CD4-positive, alpha-beta T cell treated with Interleukin-10 for 1 hour (primary cell): ENCODE results near the gene DOP1B.
"Not testable (repeated sequence)": the region's sequence is repeated elsewhere in the genome, so short reads cannot be mapped to it uniquely, and the experiment has no call there.

Experiments used
- DNase-seq: peaks from one replicate; pipeline ENCODE4 v3.0.0-alpha.2; 2020

DOP1B gene

DNA sequence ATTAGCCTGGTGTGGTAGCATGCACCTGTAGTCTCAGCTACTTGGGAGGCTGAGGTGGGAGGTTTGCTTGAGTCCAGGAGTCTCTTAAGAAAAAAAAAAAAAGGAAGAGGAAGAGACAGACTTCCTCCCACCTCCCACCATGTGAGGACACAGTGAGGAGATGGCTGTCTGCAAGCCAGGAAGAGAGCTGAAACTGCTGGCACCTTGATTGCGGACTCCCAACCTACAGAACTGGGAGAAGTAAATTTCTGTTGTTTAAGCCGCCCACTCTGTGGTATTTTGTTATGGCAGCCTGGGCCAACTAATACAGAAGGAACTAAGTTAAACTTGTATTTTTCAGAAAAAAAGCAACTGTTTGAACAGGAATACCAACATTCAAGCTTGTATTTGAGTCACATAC, 21.7 kb downstream of the DOP1B start:
- no peak for DNase-seq

DNA sequence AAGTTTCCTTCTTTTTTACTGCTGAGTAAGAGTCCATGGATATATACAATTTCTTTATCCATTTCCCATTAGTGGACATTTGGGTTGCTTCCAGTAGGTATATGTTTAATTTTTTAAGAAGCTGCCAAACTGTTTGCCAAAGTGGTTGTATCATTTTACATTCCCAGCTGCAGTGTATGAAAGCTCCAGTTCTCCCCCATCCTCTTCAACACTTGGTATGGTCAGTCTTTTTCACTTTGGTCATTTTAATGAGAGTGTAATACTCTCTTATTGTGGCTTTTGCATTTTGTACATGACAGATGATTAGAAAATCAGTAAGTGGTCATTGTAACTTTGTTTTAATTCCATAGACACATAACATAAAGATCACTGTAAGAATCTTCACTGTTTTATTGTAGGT, 22.5 kb downstream of the DOP1B start:
- DNase-seq = no peak

DNA sequence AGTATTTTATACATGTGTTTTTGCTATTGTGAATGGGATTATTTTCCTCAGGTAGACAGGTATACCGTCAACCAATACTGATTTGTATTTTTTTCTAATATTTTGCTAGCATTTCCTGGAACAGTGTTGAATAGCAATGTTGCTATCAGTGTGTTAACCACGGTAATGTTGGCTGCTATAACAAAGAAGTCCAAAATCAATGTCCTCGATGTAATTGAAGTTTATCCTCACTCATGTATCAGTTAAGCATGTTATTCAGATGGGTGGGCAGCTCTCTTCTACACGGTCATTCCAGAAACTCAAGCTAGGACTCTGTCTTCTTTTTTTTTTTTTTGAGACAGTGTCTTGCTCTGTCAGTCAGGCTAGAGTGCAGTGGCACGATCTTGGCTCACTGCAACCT, 24.3 kb downstream of the DOP1B start:
- no peak for DNase-seq

GRCh38 chr21:36183144-36183795, 26.6 kb downstream of the DOP1B start:
- DNase-seq = no peak

DNA sequence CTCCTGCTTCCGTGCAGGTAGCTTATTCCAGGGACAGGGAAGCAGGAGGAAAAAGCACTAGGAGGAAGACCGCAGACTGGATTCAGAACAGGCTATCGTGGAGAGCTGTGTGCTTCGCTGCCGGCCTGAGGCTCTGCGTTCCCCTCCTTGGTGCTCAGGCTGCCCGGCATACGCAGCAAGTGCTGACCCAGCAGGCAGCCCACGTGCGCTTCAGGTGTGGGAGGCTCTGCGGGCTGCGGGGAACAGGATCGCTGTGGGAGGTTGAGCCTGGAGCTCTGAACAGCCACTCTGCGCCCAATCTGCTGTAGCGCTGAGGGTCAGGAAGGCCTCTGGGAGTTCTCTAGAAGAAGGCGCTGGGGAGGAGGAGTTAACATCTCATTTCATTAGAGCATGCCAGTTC, 27.9 kb downstream of the DOP1B start:
- no peak for DNase-seq

DNA sequence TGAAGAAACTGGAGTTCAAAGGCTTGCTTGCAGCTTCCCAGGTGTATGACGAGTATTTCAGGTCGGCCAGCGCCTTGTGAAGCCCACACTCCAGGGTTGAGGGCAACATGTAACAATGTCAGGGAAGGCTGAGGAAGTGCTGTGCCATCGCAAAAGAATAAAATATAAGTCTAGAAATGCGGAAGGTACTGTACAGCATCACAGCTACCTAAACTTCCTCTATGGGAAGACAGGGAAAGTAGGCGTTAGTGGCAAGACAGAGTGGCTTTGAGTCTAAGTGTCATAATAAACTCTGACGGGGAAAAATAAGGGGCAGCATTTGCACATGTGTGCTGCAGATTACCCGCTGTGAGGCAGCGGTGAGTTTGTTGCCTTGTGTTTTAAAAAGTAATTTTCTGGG, 28.9 kb downstream of the DOP1B start:
- no peak for DNase-seq

GRCh38 chr21:36186081-36186480, 29.5 kb downstream of the DOP1B start:
- DNase-seq = no peak

DNA sequence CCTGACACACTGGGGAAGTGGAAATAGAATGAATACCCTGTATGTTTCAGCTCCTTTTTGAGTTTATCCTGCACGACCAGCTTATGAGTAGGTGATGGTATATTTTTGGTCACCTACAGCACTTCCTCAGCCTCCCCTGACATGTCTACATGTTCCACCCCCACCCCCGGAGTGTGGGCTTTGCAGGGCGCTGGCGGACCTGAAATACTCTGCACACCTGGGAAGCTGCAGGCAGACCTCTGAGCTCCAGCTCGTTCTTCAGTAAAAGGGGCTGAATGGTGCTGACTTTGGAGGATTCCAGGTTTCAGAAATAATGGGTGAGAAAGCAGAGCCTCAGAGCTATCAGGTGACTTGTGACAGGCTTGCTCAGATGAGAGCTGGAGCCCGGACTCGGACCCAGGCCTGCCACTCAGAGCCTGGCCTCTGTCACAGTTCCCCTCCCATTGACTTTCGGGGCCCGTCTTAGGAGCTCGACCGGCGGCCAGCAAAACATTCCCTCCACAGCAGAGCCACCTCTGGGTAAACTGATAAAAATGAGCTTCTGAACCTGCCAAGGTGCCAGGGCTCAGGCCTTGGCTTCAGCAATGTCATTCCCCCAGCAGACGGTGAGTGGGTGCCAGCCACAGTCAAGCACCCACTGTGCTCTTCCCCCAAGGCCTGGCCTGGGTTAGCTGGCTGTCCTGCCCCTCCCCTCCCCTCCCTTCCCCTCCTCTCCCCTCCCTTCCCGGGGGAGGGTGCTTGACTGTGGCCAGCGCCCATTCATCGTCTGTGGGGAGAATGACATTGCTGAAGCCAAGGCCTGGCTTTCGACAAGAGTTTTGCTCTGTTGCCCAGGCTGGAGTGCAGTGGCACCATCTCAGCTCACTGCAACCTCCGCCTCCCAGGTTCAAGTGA, 30.1 kb downstream of the DOP1B start:
- DNase-seq = no peak

DNA sequence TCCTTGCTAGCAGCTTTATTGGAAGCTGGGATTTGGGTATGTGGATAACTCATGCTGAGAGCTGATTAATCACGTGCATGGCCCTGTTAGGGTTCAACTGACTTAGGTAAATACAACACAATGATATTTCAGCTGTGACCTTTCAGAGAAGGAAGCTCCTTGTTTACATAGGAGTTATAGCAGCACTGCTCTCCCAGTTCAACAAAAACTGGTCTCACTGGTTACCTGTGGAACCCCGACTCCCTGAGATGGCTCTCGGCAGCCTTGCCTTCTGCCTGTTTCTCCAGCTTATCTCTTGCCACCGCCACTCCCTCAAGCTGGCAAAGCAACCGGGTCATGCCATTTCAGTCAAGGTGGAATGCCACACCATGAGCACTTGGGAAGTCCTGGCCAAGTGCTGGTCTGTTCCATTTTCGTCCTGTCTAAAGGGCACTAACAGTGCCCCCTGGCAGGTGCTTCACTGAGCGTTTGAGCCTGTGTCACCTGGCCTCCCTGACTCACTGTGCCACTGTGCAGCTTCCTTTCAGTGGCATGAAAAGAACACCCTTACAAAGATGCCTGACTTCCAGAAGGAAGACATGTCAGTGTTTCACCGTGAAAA, 31.6 kb downstream of the DOP1B start:
- DNase-seq = no peak

- DNase-seq = no peak
Measured at GRCh38 chr21:36188937-36189336, 32.3 kb downstream of the DOP1B start.

DNA sequence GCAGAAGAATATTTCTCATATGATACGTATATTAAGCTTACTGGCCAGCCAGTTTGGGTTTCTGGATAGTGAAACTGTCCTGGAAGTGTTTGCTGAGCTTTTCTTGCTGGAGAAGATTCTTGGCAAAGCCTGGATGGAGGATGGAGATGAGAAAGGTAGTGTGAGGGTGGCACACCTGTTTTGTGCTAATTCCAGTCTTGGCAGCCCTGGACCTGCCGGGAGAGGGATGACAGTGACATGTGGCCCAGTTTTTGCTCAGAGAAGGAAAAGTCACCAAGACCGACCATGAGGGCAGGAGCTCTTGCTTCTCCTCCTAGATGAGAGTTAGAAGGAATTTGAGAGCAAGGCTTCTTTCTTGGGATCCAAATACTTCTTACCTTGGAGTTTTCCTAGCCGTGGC, 34.1 kb downstream of the DOP1B start:
- no peak for DNase-seq

GRCh38 chr21:36193200-36193599, 36.6 kb downstream of the DOP1B start:
- DNase-seq = no peak

GRCh38 chr21:36194024-36194423, 37.4 kb downstream of the DOP1B start:
- no peak for DNase-seq

DNA sequence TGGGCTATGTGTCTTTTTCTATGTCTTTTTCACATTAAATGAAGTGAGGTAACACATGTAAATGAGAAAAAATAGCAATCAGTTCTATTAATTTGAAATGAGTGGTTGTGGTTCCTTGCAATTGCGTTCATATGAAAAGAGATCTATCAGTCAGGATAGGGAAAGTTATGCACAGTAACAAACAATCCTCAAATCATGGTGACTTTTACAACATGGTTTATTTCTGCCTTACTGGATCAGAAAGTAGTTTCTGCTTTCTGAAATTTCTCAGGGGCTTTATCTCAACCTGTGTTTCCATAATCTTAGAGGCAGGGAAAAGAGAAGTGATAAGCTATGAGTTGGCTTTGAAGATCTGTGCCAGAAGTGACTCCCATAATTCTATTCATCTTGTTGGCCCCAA, 39.0 kb downstream of the DOP1B start:
- no peak for DNase-seq

DNA sequence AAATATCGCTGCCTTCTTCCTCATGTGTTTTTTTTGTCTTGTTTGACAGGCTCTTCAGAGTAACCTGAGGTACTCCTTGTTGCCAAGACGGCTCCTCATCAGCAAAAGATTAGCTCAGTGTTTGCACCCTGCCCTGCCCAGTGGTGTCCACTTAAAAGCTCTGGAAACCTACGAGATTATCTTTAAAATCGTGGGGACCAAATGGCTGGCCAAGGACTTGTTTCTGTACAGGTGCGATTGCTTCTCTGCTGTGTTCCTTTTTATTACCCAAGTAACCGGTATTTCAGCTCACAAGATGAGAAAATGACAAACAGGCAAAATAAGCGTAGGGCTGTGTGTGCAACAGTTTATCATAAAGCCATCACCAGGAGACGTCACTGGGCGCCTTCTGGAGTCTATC, 42.4 kb downstream of the DOP1B start:
- no peak for DNase-seq

- DNase-seq = not testable (repeated sequence)
Measured at GRCh38 chr21:36199575-36199974, 43.0 kb downstream of the DOP1B start.

DNA sequence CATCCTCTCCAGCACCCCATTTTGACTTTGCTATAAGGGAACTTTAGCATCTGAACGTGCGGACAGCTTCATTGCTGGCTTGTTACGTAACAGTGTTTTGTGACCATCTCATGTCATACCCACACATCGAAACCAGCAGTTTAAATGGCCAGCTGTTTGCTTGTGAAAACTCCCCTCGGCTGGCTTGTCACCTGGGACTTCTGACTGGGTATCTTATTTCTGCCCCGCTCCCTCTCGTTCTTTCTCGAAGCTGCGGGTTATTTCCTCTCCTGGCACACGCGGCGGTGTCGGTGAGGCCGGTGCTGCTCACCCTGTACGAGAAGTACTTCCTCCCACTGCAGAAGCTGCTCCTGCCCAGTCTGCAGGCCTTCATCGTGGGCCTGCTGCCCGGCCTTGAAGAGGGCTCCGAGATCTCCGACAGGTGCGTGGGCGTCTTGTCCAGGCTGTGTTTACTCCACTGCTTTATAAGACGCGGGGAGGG, 43.5 kb downstream of the DOP1B start:
- DNase-seq = no peak

- no peak for DNase-seq
Measured at GRCh38 chr21:36202726-36203602, 46.3 kb downstream of the DOP1B start.

GRCh38 chr21:36203603-36203889, 46.9 kb downstream of the DOP1B start:
- DNase-seq = no peak

DNA sequence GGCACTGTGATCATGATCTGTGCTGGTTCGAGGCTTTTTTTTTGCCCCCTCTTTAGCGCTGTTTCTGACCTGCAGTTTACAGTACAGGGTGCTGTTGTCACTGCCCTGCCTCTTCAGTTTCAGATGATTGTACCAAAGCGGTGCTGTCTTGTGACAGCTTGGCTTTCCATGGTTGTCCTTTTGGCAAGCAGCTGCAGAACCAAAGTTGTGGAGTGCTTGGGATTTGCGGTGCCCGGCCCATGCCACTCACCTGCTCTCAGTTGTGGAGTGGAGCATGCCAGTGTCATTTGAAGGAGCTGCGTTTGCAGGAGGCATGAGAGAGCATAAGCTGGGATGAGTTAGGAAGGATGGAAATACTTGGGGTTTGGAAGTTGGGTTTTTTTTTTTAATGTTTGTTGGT, 48.4 kb downstream of the DOP1B start:
- no peak for DNase-seq

GRCh38 chr21:36205962-36206361, 49.3 kb downstream of the DOP1B start:
- no peak for DNase-seq
